Karpas-422 (cell line): ENCODE data around the gene WWOX. TPM values are rescaled to one million over a fixed set of nuclear protein-coding genes. Genes with fewer than 3 reads are reported as not detected.

Source experiments
- DNase-seq: peaks from one replicate; pipeline ENCODE4 v3.0.0-alpha.2; 2015
- H2AFZ ChIP-seq: fragments of 200-600 bp; sonication (generic); 2 replicates; pipeline ENCODE4 v1.6.1; 2014; ENCODE audit warnings: antibody characterized with exemption, low read length, mixed read lengths
- H3K27ac ChIP-seq: fragments of 200-600 bp; sonication (generic); 2 replicates; pipeline ENCODE4 v1.5.1; 2014; ENCODE audit warnings: mild to moderate bottlenecking, low read length, moderate library complexity
- H3K27me3 ChIP-seq: fragments of 200-600 bp; sonication (generic); 2 replicates; pipeline ENCODE4 v1.6.1; 2014; ENCODE audit warnings: low read length, mixed read lengths
- H3K36me3 ChIP-seq: fragments of 200-600 bp; sonication (generic); 2 replicates; pipeline ENCODE4 v1.6.1; 2014; ENCODE audit warnings: low read length, mixed read lengths; ENCODE audit not compliant: insufficient read depth
- H3K4me1 ChIP-seq: fragments of 200-600 bp; sonication (generic); 2 replicates; pipeline ENCODE4 v1.6.1; 2014; ENCODE audit warnings: mild to moderate bottlenecking, low read length, mixed read lengths
- H3K4me2 ChIP-seq: fragments of 200-600 bp; sonication (generic); 2 replicates; pipeline ENCODE4 v1.6.1; 2014; ENCODE audit warnings: low read length, low read depth, mild to moderate bottlenecking; ENCODE audit not compliant: poor library complexity, severe bottlenecking
- H3K4me3 ChIP-seq: fragments of 200-600 bp; sonication (generic); 2 replicates; pipeline ENCODE4 v1.5.1; 2014; ENCODE audit warnings: mild to moderate bottlenecking, antibody characterized with exemption, low read length, mixed read lengths
- H3K79me2 ChIP-seq: fragments of 200-600 bp; sonication (generic); 2 replicates; pipeline ENCODE4 v1.6.1; 2014; ENCODE audit warnings: mild to moderate bottlenecking, low read length, mixed read lengths
- H3K9ac ChIP-seq: fragments of 200-600 bp; sonication (generic); 2 replicates; pipeline ENCODE4 v1.6.0; 2014; ENCODE audit warnings: low read length
- H3K9me2 ChIP-seq: fragments of 200-600 bp; sonication (generic), shearing (Covaris generic); replicated peaks from 2 replicates; pipeline ENCODE4 v1.6.0; 2014; ENCODE audit warnings: mild to moderate bottlenecking, low read length, moderate library complexity; ENCODE audit not compliant: insufficient read depth
- H3K9me3 ChIP-seq: fragments of 300-700, 200-600 bp; sonication (generic); 2 replicates; pipeline ENCODE4 v1.6.1; 2014; ENCODE audit warnings: low read length, mixed read lengths
- H4K20me1 ChIP-seq: fragments of 200-600 bp; sonication (generic); 2 replicates; pipeline ENCODE4 v1.6.1; 2014; ENCODE audit warnings: mild to moderate bottlenecking, antibody characterized with exemption, low read length, low read depth; ENCODE audit not compliant: insufficient read depth
- total RNA-seq: library from RNA; depleted of rRNA; stranded (reverse); fragments of >200 nt; shearing (Covaris generic); gene quantifications from 2 replicates; pipeline ENCODE4 v1.2.3, GENCODE V29; 2014; ENCODE audit warnings: low replicate concordance

Gene WWOX
- total RNA-seq, 1 experiment from 2014 or later: 66.2 TPM

DNA sequence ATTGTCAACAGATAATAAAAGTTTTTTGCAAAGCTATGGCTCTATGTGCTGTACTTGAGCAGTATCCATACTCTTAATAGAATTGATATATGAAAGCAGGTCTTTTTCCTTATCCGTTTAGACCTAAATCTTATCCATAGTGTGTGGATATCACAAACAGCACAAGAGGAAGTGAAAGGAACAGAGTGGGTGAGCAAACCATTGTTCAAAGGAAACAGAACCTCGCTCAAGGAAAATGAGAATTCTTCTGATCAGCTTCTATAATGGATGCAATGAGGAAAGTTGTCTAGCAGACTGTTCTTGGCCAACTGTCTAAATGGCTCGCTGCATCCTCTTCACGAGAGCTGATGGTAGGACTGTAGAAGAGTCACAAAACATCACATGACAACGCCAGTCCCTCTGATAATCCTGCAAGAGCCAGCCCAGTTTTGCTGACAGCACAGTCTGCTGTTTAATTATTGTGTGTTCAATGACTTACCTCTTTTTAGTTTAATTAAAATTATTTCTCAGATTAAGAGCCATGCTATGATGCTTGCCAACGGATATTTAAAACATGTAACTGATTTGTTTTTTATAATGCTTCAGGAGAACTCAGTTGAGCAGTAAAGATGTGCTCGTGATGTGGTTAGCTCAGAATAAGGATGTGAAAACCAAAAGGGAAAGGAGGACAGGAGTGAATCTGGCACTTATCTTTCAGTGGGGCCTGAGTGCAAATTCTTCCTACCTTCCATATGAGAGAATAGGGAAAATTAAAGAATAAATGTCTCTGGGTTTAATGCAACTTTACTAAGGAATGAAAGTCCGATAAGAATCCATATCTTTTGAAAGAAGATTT is 38.5 kb downstream of the WWOX start:
- no peak for DNase-seq
- no peaks in the 10 kb centered on the region for H3K79me2 ChIP-seq
- H3K4me1 ChIP-seq: no peaks in the 10 kb centered on the region
- no peaks in the 10 kb centered on the region for H3K9me2 ChIP-seq
- no peak overlapping the region for H3K9ac ChIP-seq
- no peaks in the 10 kb centered on the region for H3K27me3 ChIP-seq
- H3K27ac ChIP-seq: no peak overlapping the region
- H3K4me2 ChIP-seq: no peak overlapping the region
- no peak overlapping the region for H3K4me3 ChIP-seq
- no peaks in the 10 kb centered on the region for H3K9me3 ChIP-seq
- H3K36me3 ChIP-seq: no peaks in the 10 kb centered on the region
- H4K20me1 ChIP-seq: no peaks in the 10 kb centered on the region
- H2AFZ ChIP-seq: no peak overlapping the region

DNA sequence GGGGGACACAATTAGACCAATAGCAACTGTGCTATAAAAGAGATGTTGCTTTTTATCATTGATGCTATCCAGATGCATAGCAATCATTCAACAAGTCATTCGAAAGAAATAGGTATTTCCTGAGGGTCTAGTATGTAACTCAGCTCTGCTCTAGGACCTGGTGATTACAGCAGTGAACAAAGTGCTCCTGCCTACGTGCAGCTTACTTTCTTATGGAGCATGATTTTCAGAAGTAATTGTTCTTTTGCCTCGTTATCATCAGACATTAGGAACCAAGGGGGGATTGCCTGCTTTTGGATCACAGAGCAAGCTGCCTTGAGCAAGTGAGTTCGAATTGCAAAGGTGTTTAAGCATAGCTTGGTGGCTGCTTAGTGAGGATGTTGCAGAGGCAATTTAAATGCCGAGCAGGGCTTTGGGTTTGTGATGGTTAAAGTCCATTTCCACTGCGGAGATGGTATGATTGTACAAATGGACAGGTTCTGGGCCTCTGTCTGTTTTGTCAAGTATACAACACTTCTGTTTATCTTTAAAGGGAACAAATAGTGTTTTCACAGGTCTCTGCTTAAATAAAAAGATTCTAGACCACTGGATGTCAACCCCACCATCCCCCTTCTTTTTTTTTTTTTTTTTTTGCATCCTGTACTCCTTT is 41.5 kb downstream of the WWOX start:
- no peaks in the 10 kb centered on the region for H3K9me3 ChIP-seq
- H3K4me3 ChIP-seq: no peak overlapping the region
- no peak for DNase-seq
- H3K4me2 ChIP-seq: no peak overlapping the region
- no peak overlapping the region for H3K27ac ChIP-seq
- H3K9me2 ChIP-seq: no peaks in the 10 kb centered on the region
- no peaks in the 10 kb centered on the region for H3K36me3 ChIP-seq
- H4K20me1 ChIP-seq: no peaks in the 10 kb centered on the region
- H3K27me3 ChIP-seq: no peaks in the 10 kb centered on the region
- H3K79me2 ChIP-seq: no peaks in the 10 kb centered on the region
- H2AFZ ChIP-seq: no peak overlapping the region
- H3K4me1 ChIP-seq: no peaks in the 10 kb centered on the region
- no peak overlapping the region for H3K9ac ChIP-seq

DNA sequence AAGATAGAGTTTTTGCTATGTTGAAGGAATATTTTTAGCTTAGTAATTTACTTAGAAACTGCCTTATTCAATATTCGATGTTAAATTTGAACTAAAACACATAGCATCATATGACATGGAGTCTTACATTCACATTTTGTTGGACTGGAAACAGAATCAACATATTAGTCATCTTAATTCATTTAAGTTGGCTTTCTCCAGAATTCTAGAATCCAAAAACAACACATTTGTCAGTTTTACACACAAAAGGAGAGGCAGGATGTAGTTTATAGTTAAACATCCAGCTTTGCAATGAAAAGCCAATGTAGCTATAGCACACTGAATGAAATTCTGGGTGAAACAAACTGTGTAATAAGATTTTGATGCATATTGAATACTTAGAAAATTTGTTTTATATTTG is 43.3 kb downstream of the WWOX start:
- Histone ChIP-seq H3K4me1 (no peaks in the 10 kb centered on the region), H3K4me2 (no peak overlapping the region), H3K9ac (no peak overlapping the region), H2AFZ (no peak overlapping the region), H3K27me3 (no peaks in the 10 kb centered on the region), H3K4me3 (no peak overlapping the region), H4K20me1 (no peaks in the 10 kb centered on the region), H3K79me2 (no peaks in the 10 kb centered on the region), H3K27ac (no peak overlapping the region), H3K9me3 (no peaks in the 10 kb centered on the region), H3K36me3 (no peaks in the 10 kb centered on the region), H3K9me2 (no peaks in the 10 kb centered on the region)
- no peak for DNase-seq

DNA sequence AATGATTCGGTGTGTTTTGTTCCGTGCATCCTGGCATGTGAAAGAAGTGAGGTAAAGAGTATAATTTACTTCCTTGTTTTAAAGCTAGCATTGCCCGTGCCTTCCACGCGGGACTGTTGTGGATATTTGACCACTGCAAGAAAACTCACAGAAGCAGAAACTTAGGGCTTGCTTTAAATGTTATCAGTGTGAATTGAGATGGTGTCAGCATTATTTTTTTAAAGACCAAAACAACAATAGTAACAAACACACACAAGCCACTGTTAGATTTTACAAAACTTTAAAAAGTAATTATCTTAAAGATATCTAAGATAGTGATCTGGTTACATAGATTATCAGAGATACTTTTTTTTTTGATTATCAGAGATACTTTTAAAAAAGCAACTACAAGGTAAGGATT is 47.4 kb downstream of the WWOX start:
- Histone ChIP-seq H3K4me3 (no peak overlapping the region), H3K9ac (no peak overlapping the region), H3K9me3 (no peaks in the 10 kb centered on the region), H3K27ac (no peak overlapping the region), H3K4me1 (no peaks in the 10 kb centered on the region), H3K9me2 (no peaks in the 10 kb centered on the region), H2AFZ (no peak overlapping the region), H4K20me1 (no peaks in the 10 kb centered on the region), H3K27me3 (no peaks in the 10 kb centered on the region), H3K79me2 (no peaks in the 10 kb centered on the region), H3K36me3 (no peaks in the 10 kb centered on the region), H3K4me2 (no peak overlapping the region)
- DNase-seq: no peak

DNA sequence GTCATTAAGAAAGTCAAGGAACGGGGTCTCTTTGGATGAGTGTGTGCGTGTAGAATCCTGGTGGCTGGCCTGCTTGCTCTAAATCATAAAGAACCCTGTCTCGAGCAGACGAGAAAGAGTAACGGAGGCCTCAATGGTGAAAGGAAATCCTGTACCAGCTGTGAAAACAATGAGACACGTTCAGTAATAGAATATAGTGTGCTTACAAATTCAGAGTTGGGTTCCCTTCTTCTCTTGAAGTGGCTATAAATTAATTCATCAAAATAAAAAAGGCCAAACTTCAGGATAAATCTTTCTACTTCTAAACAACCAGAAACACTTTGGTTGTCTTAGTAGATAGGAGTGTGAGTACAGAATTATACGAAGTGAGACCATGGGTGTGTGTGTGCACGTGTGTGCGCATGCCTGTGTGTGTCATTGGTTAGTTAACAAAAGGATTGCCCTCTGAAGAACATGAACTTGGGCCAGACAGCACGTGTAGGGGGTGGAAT is 48.5 kb downstream of the WWOX start:
- Histone ChIP-seq H3K4me2 (no peak overlapping the region), H3K36me3 (no peaks in the 10 kb centered on the region), H4K20me1 (no peaks in the 10 kb centered on the region), H3K27me3 (no peaks in the 10 kb centered on the region), H3K4me1 (no peaks in the 10 kb centered on the region), H3K9me2 (no peaks in the 10 kb centered on the region), H3K4me3 (no peak overlapping the region), H2AFZ (no peak overlapping the region), H3K9ac (no peak overlapping the region), H3K27ac (no peak overlapping the region), H3K9me3 (no peaks in the 10 kb centered on the region), H3K79me2 (no peaks in the 10 kb centered on the region)
- no peak for DNase-seq

DNA sequence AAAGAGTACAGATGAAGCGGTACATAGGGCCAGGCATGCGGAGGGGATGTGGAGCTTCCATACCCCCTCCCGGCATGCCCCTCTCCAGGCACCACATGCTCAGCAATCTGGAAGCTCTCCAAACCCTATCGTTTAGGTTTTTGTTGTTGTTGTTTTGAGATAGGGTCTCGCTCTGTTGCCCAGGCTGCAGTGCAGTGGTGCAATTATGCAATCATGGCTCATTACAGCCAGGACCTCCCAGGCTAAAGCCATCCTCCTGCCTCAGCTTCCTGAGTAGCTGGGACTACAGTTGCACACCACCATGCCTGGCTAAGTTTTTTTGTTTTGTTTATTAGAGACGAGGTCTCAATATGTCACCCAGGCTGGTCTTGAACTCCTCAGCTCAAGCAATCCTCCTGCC is 50.8 kb downstream of the WWOX start:
- Histone ChIP-seq H3K36me3 (no peaks in the 10 kb centered on the region), H3K79me2 (no peaks in the 10 kb centered on the region), H3K9me3 (no peaks in the 10 kb centered on the region), H3K9me2 (no peaks in the 10 kb centered on the region), H3K4me1 (no peaks in the 10 kb centered on the region), H3K4me3 (no peak overlapping the region), H3K4me2 (no peak overlapping the region), H4K20me1 (0 out of 2 replicates have a peak, but pooled peaks cover 6% of the 10 kb centered on the region), H2AFZ (no peak overlapping the region), H3K9ac (no peak overlapping the region), H3K27me3 (no peaks in the 10 kb centered on the region), H3K27ac (no peak overlapping the region)
- no peak for DNase-seq

DNA sequence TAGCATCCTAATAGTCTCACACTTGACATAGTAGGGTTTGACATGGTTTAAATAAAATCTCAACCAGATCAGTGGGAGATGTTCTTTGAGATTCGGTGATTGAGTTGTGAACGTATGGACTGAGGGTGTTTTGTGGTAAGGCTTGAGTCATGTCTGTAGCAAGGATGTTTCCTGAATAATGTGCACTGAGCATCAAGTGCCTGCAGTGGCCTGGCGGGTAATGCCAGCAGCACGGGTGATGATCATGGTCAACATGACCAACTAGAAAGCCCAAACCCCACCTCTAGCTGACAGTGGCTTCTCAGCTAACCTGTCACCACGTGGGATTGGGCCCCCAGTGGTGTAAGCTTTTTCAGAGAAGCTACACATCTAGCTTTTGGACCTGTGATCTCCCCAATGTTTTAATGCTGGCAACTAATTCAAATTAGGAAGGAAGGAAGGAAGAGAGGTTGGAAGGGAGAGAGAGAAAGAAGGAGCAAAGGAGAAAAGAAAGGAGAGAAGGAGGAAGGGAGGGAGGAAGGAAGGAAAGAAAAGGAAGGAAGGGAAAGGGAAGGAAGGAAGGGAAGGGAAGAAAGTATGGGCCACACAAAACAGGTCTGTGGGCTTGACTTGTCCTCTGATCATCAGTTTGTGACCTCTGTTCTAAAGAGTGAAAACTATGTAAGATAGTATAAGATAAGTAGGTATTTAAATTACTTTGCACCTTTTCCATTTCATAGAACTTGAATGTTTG is 55.4 kb downstream of the WWOX start:
- no peak overlapping the region for H3K9ac ChIP-seq
- H3K79me2 ChIP-seq: no peaks in the 10 kb centered on the region
- H3K27ac ChIP-seq: no peak overlapping the region
- no peaks in the 10 kb centered on the region for H3K36me3 ChIP-seq
- H3K4me2 ChIP-seq: no peak overlapping the region
- H2AFZ ChIP-seq: no peak overlapping the region
- H3K27me3 ChIP-seq: no peaks in the 10 kb centered on the region
- no peaks in the 10 kb centered on the region for H3K9me3 ChIP-seq
- H3K4me1 ChIP-seq: no peaks in the 10 kb centered on the region
- H4K20me1 ChIP-seq: 0 out of 2 replicates have a peak, but pooled peaks cover 10% of the 10 kb centered on the region
- DNase-seq: no peak
- H3K9me2 ChIP-seq: no peaks in the 10 kb centered on the region
- no peak overlapping the region for H3K4me3 ChIP-seq

DNA sequence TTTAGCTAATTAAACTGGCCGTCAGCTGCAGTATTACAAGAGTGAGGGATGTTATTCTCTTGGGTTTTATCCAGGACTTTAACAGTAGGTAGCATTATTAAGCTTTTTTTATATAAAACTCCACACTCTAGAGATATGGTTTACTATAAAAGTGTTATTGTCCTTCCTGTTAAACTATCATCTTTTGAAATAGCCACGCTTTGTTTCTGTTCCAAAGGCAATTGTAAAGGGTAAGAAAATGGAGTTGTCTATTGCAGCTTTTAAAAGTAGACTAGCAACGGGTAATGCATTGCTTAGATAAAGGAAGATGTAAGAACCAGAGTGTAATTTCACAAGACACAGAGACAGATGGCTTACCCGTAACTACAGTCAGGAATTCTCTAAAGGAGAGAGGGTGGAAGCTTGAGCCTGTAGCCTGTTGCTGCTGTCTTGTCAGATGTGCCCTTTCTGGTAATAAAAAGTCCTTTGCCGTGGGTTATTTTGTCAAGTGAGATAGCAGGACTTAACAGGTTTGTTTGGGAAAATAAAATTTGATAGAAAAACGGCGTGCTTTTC is 56.4 kb downstream of the WWOX start:
- Histone ChIP-seq H3K4me1 (no peaks in the 10 kb centered on the region), H3K4me2 (no peak overlapping the region), H2AFZ (no peak overlapping the region), H3K9me2 (no peaks in the 10 kb centered on the region), H3K27ac (no peak overlapping the region), H4K20me1 (0 out of 2 replicates have a peak, but pooled peaks cover 10% of the 10 kb centered on the region), H3K9me3 (peaks cover 4% of the 10 kb centered on the region; the same call in 1 of the 2 replicates), H3K9ac (no peak overlapping the region), H3K36me3 (no peaks in the 10 kb centered on the region), H3K79me2 (no peaks in the 10 kb centered on the region), H3K4me3 (no peak overlapping the region), H3K27me3 (no peaks in the 10 kb centered on the region)
- no peak for DNase-seq
